ENCODE measurements around the gene DCAF12.
"Not testable (repeated sequence)": the region's sequence is repeated elsewhere in the genome, so short reads cannot be mapped to it uniquely, and the experiment has no call there.

DCAF12 gene

DNA sequence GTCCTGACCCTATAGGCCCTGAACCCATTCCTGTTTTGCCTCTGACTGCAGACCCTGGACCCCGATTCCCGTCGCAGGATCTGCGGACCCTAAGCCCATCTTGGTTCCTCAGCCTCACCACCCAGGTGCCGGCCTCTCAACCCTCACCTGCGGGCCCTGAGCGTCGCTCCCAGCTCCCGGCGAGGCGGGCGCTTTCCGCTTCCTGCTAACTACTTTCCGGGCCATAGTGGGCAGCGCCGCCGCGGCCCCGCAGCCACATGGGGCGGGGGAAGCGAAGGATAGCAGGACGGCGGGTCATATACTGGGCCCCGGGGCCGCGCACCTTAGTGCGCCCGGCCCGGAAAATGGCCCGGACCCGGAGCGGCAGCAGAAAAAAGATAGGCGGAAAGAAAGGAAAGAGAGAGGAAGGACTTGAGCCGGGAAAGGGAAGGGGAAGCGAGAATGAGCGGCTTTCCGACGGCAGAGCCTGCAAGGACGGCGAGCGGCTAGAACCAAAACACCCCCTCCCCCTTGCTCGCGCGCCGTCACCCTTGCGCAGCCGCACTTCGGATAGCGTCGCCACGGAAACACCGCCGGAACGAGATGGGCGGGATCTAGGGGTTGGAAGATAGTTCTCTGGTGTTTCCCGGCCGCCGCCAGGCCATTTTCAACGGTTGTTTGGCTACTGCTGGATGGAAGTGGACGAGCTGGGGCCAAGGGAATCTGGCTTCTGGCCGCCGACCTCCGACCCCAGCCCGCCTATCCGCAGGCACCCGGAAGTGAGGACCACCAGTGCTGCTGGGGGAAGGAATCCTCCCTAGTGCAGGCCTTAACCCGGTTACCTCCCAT lies at the start of gene DCAF12:
DCAF12 (minus strand) TSS at position 492 of the 828 bp plus-strand sequence; CDS start at position 225, 267 bp downstream.
- DNase-seq, result peak; percentile 46

DNA sequence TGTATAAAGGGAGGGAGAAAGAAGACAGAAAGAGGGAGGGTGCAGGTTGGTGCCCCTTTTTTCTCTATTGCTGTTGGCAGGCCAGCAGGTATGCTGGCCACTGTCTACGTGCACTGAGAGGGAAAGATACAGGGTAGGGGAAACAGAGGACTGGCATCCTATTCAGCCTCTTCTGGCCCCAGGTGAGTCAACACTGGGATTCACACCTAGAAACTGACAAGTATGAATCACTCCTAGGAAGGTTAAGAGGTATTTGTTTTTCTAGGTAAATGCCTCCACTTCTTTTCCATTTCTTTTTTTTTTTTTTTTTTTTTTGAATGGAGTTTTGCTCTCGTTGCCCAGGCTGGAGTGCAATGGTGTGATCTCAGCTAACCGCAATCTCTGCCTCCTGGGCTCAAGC lies 49.6 kb upstream of the DCAF12 start:
- DNase-seq, result no peak

DNA sequence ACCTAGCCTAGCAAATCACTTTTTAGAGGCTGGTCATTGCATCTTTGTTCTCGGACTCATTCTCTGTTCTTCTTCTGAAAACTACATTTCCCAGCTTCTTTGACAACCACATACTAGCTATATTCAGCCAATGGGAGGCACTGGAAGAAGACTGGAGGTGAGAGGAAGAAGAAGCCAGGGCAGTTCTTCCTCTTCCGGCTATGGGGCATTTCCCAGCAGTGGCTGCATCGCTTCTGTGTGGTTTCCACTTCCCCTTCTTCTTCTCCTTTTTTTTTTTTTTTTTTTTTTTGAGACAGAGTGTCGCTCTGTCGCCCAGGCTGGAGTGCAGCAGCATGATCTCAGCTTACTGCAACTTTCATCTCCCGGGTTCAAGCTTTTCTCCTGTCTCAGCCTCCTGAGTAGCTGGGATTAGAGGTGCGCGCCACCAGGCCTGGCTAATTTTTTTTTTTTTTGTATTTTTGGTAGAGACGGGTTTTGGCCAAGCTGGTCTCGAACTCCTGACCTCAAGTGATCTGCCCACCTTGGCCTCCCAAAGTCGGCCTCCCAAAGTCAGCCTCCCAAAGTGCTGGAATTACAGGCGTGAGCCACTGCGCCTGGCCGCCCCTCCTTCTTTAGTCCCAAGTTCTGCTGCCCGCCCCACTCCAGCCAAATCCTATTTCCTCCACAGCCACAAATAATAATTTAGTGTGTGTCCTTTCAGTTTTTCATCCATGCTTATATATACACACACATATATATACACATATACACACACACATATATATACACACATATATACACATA lies 45.4 kb upstream of the DCAF12 start:
- DNase-seq, result no peak

DNA sequence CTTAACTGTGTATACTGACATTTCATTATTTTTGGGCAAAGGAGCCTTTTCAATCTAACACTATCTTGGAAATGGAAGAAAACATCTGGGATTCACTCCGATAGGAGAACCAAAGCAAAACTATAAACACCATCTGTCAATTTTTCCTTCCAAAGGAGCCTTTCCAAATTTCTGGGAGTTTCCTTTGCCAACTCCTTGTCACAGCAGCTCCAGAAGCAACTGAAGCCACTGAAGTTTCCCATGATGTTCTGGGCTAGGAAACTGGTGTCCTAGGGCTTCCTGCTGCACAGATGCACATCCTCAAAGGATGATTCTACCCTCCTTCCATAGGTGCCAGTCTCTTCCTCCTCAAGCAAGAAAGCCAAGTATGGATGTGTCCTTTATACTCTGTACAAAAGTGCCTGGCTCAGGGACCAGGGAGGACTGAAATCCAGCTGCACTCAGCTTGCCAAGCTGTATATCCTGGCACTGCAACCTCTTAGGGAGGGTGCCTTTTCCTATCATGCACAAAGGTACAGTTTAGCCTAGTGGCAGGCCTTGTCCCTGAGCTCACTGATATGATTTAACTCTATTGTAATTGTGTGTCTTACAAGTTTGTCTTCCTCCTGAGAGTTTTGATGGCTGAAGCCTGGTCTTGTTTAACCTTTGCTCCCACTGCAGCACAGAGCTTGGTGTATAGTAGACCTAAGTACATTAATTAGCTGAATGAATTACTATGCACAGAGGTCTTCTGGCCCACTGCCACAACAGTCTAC lies 43.9 kb upstream of the DCAF12 start:
- no peak for DNase-seq

DNA sequence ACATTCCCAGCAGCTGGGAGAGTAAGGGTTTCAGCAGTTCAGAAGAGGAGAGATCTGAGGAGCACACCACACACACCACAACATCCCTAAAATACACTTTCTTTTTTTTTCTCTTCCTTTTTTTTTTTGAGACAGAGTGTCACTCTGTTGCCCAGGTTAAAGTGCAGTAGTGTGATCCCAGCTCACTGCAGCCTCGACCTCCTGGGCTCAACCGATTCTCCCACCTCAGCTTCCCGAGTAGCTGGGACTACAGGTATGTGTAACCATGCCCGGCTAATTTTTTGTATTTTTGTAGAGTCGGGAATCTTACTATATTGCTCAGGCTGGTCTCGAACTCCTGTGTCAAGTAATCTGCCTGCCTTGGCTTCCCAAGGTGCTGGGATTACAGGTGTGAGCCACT lies 42.6 kb upstream of the DCAF12 start:
- DNase-seq, result no peak

DNA sequence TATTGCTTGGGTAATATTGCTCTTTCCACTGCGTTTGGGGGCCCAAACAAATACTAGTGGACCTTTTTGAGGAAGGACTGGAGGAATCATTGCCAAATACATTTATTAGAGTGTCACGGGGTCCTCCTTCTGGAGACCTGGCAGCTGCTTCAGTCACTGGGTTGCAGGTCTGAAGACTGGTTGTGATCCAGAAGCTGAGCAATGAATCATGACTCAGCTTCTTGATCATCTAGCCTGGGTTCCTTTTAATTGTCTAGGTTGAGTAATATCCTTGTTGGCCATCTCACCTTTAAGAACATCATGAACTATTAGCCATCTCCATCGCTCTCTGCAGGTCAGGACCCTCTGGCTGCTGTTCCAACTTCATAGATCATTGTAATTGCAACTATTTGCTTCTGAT lies 36.9 kb upstream of the DCAF12 start:
- no peak for DNase-seq

DNA sequence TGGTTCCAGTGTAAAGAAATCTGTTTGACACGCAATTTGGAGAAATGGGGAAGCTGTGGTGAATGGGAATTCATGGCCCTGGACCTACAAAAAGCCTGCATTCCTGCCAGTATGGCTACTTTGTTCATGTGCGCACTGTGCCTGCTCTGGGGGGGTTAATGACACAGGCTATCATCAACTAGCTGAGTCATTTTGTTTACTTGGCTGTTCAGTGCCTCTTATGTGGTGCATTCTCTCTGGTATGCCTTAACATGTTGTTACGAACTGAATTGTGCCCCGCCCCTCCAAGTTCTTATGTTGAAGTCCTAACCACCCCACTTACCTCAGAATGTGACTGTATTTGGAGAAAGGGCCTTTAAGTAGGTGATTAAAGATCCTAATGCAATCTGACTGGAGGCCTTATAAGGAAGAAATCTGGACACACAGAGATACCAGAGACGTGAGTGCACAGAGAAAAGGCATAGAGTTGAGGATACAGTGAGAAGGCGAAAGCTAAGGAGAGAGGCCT lies 31.9 kb upstream of the DCAF12 start:
- peak; percentile 22 for DNase-seq

DNA sequence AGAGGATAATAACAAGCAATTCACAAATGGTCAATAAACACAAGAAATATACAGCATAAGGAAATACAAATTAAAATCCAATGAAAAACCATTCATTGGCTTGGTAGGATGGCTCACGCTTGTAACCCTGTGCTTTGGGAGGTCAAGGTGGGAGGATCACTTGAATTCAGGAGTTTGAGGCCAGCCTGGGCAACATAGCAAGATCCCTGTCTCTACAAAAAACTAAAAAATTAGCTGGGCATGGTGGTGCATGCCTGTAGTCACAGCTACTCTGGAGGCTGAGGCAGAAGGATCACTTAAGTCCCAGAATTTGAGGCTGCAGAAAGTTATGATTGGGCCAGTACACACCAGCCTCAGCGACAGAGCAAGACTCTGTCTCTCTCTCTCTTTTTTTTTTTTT lies 31.4 kb upstream of the DCAF12 start:
- DNase-seq, result no peak

DNA sequence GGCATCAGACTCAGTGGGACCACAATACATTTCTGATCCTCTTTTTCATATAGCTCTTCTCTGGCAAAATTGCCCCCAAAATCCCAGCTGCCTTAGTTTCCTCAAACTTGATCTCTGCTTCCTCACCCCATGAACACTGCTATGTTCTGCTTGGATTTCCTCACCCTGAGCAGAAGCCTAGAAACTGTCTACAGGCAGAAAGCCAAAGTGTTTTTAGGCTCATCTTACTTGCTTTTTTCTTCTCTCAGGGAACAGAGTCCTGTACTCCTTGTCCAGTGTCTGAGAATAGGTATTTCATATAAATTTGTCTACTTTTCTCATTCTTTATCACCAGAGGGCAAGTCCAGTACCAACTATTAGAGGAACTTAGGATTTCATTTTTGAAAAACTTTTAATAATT lies 30.8 kb upstream of the DCAF12 start:
- no peak for DNase-seq

DNA sequence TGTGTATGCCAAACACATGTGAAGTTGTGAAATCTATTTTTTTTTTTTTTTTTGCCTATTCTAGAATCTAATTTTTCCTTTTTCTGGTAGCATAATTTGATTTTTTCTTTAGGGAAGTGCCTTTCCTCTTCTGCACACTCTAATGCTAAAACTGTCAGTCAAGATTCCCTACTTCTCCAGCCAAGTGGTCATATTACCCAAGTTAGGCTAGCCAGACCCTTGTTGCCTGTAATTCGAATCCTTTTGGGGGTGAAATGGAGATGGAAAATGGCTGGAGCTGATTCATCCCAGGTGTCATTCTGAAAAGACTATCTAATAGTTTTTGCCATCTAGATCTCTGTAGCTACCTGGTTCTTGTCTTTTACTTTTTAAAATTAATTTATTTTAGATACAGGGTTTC lies 27.6 kb upstream of the DCAF12 start:
- no peak for DNase-seq

DNA sequence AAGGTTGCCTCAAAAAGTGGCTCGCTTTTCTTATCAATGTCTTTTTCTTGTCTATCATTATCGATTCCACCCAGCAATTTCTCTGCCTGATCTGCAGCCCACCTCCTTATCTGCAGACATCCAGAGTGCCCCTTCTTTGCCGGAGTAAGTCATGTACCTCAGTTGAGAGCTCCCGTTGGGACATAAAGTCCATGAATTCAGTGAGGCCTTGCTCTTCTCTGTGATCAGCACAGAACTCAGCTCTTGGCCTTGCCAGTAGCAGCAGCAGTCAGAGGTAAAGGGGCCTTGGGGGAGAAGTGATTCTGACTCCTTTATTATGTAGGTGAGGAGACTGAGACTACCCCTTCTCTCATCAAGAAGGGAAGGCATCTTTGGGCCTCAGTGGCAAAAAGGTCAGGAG lies 24.9 kb upstream of the DCAF12 start:
- no peak for DNase-seq

DNA sequence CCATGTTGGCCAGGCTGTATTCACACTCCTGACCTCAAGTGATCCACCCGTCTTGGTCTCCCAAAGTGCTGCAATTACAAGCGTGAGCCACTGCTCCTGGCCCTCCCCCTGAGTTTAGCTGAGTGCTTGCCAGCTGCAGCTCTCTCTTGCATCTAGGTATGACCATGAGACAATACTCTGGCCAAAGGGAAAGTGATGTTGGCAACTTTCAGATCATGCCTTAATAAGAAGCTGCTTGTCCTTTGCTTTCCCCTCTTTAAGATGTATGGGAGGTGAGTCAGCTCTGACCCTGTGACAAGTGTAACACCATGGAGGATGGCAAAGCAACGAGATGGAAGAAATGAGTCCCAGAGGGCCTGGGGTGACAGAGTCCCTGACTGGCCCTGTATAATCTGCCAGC lies 18.7 kb upstream of the DCAF12 start:
- DNase-seq, result no peak

DNA sequence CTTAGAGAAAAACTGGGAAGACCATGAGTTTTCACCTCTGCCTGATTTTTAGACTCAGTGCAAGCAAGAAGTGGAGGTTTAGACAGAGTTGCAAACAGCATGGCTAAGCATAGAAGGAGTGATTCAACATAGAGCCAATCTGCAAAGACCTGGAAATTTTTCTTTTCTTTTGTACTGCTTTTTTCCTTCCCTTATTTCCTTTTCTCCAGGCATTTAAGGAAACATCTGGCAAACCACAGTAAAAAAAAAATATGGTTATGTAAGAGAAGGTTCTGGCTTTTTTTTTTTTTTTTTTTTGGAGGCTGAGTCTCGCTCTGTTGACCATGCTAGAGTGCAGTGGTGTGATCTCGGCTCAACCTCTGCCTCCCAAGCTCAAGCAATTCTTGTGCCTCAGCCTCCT lies 16.6 kb upstream of the DCAF12 start:
- no peak for DNase-seq

DNA sequence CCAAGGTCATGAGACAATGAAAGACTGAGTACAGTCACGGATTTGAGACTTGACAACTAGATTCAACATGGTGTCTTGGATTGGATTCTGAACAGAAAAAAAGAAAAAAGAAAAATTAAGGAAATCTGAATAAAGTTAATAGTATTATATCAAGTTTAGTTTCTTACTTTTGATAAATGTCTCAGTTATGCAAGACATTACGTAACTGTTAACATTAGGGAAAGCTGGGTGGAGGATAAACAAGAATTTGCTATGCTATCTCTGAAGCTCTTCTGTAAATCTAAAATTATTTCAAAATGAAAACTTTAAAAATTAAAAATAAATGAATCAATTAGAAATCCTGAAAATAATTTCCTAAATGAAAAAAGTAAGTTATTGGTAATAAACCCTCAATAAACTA lies 14.4 kb upstream of the DCAF12 start:
- no peak for DNase-seq

DNA sequence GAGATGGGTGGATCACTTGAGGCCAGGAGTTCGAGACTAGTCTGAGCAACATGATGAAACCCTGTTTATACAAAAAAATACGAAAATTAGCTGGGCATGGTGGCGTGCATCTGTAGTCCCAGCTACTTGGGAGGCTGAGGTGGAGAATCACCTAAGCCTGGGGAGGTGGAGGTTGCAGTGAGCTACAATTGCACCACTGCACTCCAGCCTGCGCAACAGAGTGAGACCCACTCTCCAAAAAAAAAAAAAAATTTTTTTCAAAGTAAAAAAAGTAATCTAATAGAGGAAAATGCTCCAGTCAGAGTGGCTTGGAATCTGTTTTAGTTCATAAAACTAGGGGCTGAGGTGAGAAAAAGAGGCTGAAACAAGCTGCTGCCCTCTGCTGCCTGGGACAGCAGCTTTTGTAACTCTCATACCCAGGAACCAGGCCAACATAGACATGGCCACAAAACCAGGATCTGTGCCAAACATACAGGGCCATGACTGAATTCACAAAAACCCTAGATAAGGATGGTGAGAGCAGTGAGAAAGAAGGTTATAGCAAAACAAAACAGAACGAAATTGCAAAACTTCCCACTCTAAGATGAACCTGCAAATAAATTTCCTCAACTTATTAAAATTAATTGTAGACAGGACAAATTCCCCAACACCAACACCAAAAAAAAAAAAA lies 13.1 kb upstream of the DCAF12 start:
- DNase-seq, result no peak

DNA sequence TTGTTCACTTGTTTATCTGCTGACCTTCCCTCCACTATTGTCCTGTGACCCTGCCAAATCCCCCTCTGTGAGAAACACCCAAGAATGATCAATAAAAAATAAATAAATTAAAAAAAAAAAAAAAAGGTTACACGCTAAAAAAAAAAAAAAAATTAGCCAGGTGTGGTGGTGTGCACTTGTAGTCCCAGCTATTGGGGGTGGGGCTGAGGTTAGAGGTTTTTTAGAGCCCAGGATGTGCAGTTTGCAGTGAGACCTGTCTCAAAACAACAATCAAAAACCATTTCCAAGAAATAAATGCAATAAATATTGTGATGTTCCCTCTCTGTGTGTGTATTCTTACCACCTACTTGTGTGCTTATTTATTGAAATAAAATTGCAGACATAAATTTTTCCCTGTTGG lies 12.1 kb upstream of the DCAF12 start:
- DNase-seq, result not testable (repeated sequence)

DNA sequence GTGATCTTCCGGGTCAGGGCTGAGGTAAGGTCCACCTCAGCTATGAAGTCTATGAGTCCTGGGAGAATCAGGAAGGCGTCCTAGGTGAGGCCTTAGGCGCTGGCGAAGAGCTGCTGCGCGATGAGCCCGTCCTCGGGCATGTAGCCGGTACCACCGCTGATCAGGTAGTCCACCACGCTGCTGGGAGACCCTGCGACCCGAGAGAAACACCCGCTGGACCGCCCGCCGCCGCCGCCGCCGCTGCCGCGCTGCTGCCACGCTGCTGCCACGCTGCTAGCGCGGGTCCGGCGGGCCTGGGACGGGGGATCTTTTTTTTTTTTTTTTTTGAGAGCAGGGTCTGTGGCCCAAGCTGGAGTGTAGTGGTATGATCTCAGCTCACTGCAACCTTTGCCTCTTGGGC lies 8.0 kb upstream of the DCAF12 start:
- no peak for DNase-seq

DNA sequence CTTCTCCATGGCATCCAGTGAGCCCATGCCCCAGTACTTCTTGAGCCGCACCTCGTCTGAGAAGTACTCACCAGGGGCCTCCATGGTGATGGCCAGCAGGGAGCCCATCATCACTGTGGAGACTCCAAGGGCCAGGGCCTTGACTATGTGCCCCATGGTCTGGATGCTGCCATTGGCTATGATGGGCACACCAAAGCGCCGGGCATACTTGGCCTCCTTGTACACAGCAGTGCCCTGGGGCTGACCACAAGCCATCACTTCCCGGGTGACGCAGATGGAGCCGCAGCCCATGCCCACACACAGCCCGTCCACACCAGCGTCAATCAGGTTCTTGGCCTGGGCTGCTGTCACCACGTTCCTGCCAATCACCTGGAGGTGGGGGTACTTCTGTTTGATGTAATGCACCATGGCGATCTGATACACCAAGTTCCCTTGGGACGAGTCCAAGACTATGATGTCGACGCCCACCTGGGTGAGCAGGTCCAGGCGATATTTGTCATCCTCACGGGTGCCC lies 7.0 kb upstream of the DCAF12 start:
- DNase-seq, result no peak

DNA sequence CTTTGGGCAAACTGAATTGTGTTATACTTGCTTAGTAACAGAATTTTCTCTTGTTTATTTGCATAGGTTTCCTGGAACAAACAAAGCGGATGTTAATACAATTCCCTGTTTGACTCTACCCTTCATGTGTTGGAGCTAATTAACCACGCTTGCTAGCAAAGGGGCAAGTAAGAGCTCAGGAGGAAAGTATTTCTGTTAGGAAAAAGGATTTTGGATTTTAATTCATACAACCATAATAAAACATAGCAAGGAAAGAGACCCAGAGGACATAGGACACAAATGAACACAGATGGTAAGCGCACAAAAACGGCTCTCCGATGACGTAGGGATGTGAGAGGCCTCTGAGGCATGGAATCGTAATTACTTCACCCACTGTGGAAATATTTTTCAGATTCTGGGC lies 5.1 kb upstream of the DCAF12 start:
- no peak for DNase-seq

DNA sequence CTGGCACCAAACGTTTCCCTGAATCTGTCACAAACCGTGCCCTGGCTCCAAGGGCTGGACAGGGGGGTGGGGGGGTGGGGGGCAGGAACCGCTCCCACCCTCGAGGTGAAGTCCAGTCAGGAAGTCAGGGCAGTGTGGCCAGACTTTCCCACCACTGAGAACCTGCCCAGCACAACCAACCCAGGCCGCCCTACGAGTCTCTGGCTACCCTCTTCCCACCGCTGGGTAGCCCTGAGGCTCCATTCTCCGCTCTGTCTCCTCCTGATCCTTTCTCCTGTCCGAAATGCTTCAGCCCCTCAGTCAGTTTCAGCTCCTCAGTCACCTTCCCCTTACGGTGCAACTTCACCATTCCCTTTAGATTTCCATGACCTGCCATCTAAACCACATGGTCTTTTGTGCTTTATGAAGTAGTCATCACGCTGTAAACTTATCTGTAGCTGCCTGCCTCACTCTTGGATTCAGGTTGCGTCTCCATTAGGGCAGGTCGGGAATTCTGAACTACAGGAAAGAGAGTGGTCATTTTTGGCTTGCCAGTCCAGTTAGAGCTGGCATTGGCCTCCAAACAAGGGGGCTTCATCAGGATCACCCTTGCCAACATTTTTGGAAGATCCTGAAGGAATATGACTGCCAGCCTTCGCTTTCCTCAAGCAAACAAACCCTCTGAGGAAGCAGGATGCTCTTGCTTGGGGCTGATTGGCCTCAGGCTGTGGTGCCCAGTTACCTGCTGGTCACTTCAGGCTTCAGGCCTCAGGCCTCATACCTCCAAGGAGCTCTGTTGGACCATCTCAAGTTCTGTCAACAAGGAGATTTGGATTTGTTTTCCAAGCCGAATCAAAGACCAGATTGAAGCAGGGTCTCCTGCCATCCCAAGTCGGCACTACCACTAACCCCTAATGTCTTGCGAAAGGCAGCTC lies 794 bp upstream of the DCAF12 start:
- DNase-seq, result no peak

DNA sequence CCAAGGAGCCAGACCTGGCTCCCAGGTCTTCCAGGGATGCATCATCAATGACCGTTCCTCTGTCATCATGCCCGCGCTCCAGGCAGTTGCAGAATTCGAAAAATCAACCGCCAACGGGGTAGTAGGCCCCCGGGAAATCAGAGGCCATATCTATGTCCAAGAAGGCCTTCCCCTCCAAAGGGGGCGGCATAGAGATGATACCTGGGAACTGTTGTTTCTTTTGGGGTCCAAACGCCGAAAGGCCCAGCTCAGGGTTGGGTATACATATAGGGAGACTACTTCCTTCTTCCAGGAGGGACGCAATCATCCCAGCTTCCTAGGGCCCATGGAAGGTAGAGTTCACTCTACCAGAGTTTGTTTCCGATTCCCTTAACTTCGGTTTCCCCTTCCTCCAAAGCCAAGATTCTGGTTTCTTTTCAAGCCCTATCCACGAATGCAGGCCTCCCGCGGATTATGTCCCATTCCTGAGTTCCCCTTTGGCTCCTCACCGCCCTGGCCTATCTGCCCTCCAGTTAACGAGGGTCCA lies 754 bp downstream of the DCAF12 start:
- no peak for DNase-seq

Data from NCI-H187 treated with DMSO at 0.1 percent for 48 hours (cell line).